Measurements from ENCODE around the gene RABL6.

RABL6 gene

DNA sequence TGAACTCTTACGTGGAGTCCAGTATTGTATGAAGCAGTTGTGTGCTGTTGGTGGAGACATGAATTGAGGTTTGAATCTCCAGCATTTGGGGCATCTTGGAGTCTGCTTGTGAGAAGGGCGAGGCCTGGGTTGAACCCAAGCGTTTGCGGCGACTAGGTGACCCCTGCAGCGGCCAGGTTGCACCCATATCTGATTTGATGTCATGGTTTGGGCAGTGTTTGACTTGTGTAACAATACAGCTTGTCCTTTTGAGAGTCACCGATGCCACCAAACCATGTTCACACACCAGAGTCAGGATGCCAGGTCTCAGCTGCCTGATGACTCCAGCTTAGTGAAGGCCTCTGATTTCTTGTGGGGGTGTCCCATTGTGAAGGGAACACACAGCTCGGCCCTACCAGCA lies 80.7 kb downstream of the RABL6 start:
- Histone ChIP-seq H3K4me1 (ENCODE audit: control insufficient read depth, insufficient read depth, low read length) (no peaks in the 10 kb centered on the region), H3K27ac (ENCODE audit: extremely low read depth, low read depth, low read length) (no peak overlapping the region), H3K9me3 (ENCODE audit: control insufficient read depth, insufficient read depth, low read depth, low read length) (no peaks in the 10 kb centered on the region), H3K4me3 (ENCODE audit: low read depth, low read length) (no peak overlapping the region), H3K36me3 (ENCODE audit: control insufficient read depth in 2 of 2, insufficient read depth in 1 of 2, low read length in 2 of 2) (peaks cover 3 to 21% of the 10 kb centered on the region in 2 experiments; a peak in 2 of 3 replicates)
- ChIA-PET POLR2A (interaction anchor here (0.6 kb wide), 1 partner anchor 28 kb away, joined by 9 read pairs; no protein-coding TSS in a partner anchor), CTCF (interaction anchor here (0.7 to 1.3 kb wide), 5 partner anchors 45 to 158 kb away, joined by 3 to 4 read pairs (median 4); partner anchors contain the start of genes ABCA2 and AJM1)
- TF ChIP-seq, protein P1, sequence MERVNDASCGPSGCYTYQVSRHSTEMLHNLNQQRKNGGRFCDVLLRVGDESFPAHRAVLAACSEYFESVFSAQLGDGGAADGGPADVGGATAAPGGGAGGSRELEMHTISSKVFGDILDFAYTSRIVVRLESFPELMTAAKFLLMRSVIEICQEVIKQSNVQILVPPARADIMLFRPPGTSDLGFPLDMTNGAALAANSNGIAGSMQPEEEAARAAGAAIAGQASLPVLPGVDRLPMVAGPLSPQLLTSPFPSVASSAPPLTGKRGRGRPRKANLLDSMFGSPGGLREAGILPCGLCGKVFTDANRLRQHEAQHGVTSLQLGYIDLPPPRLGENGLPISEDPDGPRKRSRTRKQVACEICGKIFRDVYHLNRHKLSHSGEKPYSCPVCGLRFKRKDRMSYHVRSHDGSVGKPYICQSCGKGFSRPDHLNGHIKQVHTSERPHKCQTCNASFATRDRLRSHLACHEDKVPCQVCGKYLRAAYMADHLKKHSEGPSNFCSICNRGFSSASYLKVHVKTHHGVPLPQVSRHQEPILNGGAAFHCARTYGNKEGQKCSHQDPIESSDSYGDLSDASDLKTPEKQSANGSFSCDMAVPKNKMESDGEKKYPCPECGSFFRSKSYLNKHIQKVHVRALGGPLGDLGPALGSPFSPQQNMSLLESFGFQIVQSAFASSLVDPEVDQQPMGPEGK (tag by site-specific recombination; IDR thresholded peaks at IDR 0.05): no peak
- no peak for TF ChIP-seq ZNF558 (tag by site-specific recombination; IDR thresholded peaks at IDR 0.05)

DNA sequence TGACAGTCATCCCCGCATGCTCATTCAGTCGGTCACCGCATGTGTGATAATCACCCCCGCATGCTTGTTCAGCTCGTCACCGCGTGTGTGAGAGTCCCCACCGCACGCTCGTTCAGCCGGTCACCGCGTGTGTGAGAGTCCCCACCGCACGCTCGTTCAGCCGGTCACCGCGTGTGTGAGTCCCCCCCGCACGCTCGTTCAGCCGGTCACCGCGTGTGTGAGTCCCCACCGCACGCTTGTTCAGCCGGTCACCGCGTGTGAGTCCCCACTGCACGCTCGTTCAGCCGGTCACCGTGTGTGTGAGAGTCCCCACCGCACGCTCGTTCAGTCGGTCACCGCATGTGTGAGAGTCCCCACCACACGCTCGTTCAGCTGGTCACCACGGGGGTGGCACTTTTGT lies 82.1 kb downstream of the RABL6 start:
- Histone ChIP-seq H3K4me3 (ENCODE audit: low read depth, low read length) (no peak overlapping the region), H3K27ac (ENCODE audit: extremely low read depth, low read depth, low read length) (no peak overlapping the region), H3K36me3 (ENCODE audit: control insufficient read depth in 2 of 2, insufficient read depth in 1 of 2, low read length in 2 of 2) (peaks cover 3 to 23% of the 10 kb centered on the region in 2 experiments; a peak in 2 of 3 replicates), H3K4me1 (ENCODE audit: control insufficient read depth, insufficient read depth, low read length) (no peaks in the 10 kb centered on the region), H3K9me3 (ENCODE audit: control insufficient read depth, insufficient read depth, low read depth, low read length) (no peaks in the 10 kb centered on the region)
- TF ChIP-seq, protein P2, sequence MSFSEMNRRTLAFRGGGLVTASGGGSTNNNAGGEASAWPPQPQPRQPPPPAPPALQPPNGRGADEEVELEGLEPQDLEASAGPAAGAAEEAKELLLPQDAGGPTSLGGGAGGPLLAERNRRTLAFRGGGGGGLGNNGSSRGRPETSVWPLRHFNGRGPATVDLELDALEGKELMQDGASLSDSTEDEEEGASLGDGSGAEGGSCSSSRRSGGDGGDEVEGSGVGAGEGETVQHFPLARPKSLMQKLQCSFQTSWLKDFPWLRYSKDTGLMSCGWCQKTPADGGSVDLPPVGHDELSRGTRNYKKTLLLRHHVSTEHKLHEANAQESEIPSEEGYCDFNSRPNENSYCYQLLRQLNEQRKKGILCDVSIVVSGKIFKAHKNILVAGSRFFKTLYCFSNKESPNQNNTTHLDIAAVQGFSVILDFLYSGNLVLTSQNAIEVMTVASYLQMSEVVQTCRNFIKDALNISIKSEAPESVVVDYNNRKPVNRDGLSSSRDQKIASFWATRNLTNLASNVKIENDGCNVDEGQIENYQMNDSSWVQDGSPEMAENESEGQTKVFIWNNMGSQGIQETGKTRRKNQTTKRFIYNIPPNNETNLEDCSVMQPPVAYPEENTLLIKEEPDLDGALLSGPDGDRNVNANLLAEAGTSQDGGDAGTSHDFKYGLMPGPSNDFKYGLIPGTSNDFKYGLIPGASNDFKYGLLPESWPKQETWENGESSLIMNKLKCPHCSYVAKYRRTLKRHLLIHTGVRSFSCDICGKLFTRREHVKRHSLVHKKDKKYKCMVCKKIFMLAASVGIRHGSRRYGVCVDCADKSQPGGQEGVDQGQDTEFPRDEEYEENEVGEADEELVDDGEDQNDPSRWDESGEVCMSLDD (tag by site-specific recombination; IDR thresholded peaks at IDR 0.05): no peak
- TF ChIP-seq ZNF16 (tag by site-specific recombination; IDR thresholded peaks at IDR 0.05; ENCODE audit: low read depth) (no peak), ZNF707 (tag by site-specific recombination; IDR thresholded peaks at IDR 0.05) (no peak), ZNF24 (tag by site-specific recombination; IDR thresholded peaks at IDR 0.05) (no peak)
- ChIA-PET POLR2A (no interaction called here), CTCF (no interaction called here)

DNA sequence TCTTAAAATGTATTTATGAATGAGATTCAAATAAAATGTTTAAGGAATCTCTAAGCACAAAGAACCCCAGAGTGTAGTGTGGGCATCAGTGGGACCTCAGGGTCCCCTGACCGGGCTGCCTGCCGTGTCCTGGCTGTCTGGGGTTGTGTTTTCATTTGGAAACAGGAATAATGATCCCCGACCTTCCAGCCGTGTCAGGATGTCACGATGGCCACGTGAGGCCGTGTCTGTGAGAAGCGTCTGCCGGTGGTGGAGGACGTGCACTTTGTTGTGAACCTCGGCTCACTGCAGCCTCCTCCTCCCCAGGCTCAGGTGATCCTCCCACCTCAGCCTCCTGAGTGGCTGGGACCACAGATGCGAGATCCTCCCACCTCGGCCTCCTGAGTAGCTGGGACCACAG lies 82.9 kb downstream of the RABL6 start:
- peaks cover 3 to 27% of the 10 kb centered on the region in 2 experiments; a peak in 2 of 3 replicates for H3K36me3 ChIP-seq (ENCODE audit: control insufficient read depth in 2 of 2, insufficient read depth in 1 of 2, low read length in 2 of 2)
- no peaks in the 10 kb centered on the region for H3K9me3 ChIP-seq (ENCODE audit: control insufficient read depth, insufficient read depth, low read depth, low read length)
- no peak overlapping the region for H3K4me3 ChIP-seq (ENCODE audit: low read depth, low read length)
- ChIA-PET CTCF (interaction anchor here (0.6 to 0.7 kb wide), 4 partner anchors 75 to 161 kb away, joined by 3 to 5 read pairs (median 3); no protein-coding TSS in a partner anchor), POLR2A (no interaction called here)
- TF ChIP-seq, protein P3, sequence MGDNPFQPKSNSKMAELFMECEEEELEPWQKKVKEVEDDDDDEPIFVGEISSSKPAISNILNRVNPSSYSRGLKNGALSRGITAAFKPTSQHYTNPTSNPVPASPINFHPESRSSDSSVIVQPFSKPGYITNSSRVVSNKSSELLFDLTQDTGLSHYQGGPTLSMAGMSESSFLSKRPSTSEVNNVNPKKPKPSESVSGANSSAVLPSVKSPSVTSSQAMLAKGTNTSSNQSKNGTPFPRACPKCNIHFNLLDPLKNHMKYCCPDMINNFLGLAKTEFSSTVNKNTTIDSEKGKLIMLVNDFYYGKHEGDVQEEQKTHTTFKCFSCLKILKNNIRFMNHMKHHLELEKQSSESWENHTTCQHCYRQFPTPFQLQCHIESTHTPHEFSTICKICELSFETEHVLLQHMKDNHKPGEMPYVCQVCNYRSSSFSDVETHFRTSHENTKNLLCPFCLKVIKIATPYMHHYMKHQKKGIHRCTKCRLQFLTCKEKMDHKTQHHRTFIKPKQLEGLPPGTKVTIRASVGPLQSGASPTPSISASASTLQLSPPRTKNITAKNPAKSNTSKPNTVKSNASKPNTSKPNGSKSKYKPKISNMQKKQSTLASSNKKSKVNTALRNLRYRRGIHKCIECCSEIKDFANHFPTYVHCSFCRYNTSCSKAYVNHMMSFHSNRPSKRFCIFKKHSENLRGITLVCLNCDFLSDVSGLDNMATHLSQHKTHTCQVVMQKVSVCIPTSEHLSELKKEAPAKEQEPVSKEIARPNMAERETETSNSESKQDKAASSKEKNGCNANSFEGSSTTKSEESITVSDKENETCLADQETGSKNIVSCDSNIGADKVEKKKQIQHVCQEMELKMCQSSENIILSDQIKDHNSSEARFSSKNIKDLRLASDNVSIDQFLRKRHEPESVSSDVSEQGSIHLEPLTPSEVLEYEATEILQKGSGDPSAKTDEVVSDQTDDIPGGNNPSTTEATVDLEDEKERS (tag by site-specific recombination; IDR thresholded peaks at IDR 0.05): no peak
- TF ChIP-seq PRDM1 (tag by site-specific recombination; IDR thresholded peaks at IDR 0.05) (no peak), ZNF610 (tag by site-specific recombination; IDR thresholded peaks at IDR 0.05; ENCODE audit: borderline replicate concordance) (no peak), ZNF155 (tag by site-specific recombination; IDR thresholded peaks at IDR 0.05) (no peak)
- no peaks in the 10 kb centered on the region for H3K4me1 ChIP-seq (ENCODE audit: control insufficient read depth, insufficient read depth, low read length)
- H3K27ac ChIP-seq (ENCODE audit: extremely low read depth, low read depth, low read length): no peak overlapping the region
